ENCODE results near the gene SHANK1.
"Not testable (repeated sequence)": the region's sequence is repeated elsewhere in the genome, so short reads cannot be mapped to it uniquely, and the experiment has no call there.

DNA sequence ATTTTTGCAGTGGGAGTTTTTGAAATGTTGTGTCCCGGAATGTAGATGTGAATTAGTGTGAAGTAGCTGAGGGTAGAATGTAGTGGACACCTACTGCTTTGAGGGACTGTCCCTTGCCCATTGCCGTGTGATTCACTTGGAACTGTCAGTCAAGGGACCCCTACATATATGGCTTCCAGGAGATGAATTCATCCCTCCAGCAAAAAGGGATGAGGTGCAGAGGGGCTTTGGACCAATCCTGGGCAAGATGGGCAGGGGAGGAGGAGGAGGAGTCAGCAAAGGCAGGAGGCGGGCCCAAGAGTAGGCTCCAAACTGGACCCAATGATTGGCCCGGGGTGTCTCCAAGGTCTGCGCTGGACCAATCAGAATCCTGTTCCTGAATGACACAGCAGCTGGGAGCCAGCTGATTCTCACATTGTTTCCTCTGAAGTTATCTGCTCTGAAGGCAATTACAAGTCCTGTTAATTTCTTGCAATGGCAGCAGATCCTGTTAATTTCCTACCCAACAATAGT lies 99.2 kb downstream of the SHANK1 start:
- TF ChIP-seq ZBTB7A (tag by site-specific recombination; IDR thresholded peaks at IDR 0.05; ENCODE audit: low read depth); ZFP3 (tag by site-specific recombination; IDR thresholded peaks at IDR 0.05; ENCODE audit: low read depth); KLF16 (tag by site-specific recombination; IDR thresholded peaks at IDR 0.05); ZNF548 (tag by site-specific recombination; IDR thresholded peaks at IDR 0.05); ZBTB44 (tag by site-specific recombination; IDR thresholded peaks at IDR 0.05); TSHZ1 (tag by site-specific recombination; IDR thresholded peaks at IDR 0.05; ENCODE audit: borderline replicate concordance); ZNF670 (tag by site-specific recombination; IDR thresholded peaks at IDR 0.05; ENCODE audit: low read depth): not testable (repeated sequence)
